Erythroblast (primary cell): Measurements from ENCODE around the gene BRS3.
"Not testable (repeated sequence)": the region's sequence is repeated elsewhere in the genome, so short reads cannot be mapped to it uniquely, and the experiment has no call there.

Source experiments
- DNase-seq, 2 experiments: peaks; one replicate each; lab custom pipeline; 2025; lab: John Stamatoyannopoulos, UW
- GATA1 ChIP-seq: IDR thresholded peaks from 2 replicates; pipeline ENCODE4 v1.6.1; 2011; ENCODE audit warnings: low read depth, mild to moderate bottlenecking, control low read depth, low read length, moderate library complexity
- POLR2A ChIP-seq: IDR thresholded peaks from 2 replicates; pipeline ENCODE4 v1.6.1; 2011; ENCODE audit warnings: mild to moderate bottlenecking, low read length

BRS3 gene

DNA sequence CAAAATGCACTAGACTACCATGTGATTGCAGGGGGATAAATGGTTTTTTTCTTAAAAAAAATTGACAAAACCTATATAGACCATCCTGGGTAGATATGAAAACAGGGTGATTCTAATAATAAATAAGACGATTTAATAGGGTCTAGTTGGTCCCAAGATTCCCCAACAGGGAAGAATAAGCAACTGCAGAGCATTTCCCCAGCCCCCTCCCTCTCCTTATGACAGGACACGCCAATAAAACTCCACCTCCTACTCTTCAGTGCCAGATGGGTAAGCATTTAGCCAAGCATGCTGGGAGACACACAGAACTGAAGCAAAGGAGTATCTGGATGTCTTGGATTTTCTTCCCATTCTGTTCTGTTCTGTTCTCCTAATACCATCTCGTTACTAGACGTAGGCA lies at the start of gene BRS3:
TSS of gene BRS3 (plus strand) at position 301 of the 400 bp plus-strand sequence. CDS start 168 bp downstream, outside the sequence.
- DNase-seq, result no peak
- no peak for TF ChIP-seq GATA1
- TF ChIP-seq POLR2A, result no peak

DNA sequence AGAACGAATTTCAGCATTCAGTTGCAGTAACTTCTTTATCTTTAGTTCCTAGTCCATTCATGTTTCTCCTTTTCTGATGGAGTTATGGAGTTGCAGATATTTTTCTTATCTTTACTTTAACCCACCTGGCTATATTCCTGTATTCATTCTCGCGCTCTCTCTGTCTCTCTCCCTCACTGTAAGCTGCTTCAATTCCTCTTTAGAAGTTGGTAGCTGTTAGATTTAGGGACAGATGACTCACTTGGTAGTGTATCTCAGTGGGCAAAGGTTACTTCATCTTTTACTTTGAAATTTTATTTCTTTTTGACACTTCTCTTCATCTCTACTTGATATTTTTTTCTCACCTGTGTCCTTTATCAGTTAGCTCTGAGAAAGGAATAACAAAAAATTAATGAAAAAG lies 49.6 kb upstream of the BRS3 start:
- no peak for DNase-seq
- TF ChIP-seq GATA1 (no peak), POLR2A (no peak)

DNA sequence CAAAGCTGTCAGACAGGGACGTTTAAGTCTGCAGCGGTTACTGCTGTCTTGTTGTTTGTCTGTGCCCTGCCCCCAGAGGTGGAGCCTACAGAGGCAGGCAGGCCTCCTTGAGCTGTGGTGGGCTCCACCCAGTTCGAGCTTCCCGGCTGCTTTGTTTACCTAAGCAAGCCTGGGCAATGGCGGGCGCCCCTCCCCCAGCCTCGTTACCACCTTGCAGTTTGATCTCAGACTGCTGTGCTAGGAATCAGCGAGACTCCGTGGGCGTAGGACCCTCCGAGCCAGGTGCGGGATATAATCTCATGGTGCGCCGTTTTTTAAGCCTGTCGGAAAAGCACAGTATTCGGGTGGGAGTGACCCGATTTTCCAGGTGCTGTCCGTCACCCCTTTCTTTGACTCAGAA lies 42.1 kb upstream of the BRS3 start:
- not testable (repeated sequence) for DNase-seq

DNA sequence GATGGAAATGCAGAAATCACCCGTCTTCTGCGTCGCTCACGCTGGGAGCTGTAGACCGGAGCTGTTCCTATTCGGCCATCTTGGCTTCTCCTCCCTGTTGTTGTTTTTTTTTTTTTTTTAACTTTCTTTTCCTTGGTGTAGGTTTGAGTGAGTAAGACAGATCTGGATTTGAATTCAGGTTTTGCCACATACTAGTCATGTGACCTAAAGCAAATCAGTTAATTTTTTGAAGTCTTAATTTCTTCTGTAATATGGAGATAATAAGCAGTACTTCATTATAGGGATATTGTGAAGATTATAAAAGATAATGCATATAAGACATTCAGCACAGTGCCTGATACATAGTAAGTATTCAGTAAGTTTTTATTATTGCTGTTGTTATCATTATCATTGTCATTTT lies 41.5 kb upstream of the BRS3 start:
- DNase-seq, result no peak
- TF ChIP-seq GATA1 (no peak), POLR2A (no peak)

DNA sequence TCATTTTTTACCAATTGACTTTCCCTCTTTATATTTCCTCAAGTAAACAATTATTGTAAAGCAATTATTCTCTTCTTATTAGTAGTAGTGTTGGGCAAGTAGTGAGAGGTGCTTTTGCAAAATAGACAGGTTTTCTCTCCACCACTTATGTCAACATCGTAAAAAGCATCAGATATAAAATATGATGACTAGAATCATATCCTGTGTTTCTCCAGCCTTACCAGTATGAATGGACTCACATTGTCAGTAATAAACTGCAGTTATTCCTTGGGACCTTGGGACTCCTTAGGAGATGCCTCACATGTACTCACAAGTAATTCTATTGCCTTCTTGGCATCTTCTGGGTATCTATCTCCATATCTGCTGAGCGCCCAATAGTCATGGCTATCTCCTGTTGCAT lies 40.4 kb upstream of the BRS3 start:
- TF ChIP-seq POLR2A (no peak), GATA1 (no peak)
- no peak for DNase-seq

DNA sequence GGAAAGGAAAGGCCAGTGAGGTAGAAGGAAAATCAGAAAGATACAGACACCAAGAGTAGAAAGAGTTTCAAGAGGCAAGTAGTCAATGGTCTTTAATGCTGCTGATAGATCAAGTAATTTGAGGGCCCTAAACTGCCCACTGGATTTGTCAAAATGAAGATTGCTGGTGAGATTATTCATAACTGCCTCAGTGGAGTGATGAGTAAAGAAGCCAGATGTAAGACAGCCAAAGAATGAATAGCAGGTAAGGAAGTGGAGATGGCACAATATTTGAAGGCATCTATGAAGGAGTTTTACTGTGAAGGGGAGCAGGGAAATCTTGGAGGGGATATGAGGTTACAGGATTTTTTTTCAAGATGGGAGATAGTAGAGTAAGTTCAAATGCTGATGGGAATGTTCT lies 39.8 kb upstream of the BRS3 start:
- TF ChIP-seq GATA1 (no peak), POLR2A (no peak)

DNA sequence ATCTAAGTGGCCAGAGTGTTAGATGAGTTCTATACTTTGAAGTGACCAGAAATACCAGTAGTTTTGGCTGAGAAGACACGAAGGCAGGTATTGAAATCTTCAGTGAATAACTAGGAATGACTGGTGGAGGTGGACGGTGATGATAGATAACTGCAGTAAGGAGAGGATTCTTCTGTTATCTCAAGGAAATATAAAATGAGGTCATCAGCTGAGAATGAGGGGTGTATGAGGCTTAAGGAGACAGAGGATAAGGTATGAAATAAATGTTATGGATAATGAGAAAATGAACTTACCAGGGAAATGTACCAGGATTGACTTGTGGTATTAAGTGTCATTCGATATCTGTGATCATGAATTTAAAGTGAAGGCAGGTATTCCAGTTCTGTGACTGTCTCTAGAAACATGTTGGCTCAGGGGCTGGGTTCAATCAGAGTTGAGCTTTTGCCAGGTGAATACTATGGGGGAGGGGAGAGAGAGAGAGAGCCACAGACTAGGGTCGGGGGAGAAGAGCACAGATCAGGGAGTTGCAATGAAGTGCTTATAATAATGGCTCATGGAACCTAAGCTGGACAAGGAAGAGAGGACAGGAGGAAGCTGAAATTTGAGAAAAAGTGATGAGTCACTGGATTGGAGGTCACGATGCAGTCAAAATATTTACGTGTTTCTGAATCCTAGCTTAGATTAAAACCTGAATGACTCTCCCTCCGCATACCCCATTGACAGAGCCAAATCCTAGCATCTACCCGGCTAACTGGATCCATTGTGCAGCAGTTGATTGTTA lies 37.5 kb upstream of the BRS3 start:
- no peak for DNase-seq
- TF ChIP-seq GATA1, result no peak
- no peak for TF ChIP-seq POLR2A

More for the DNA sequence above, 39.8 kb upstream of the BRS3 start:
- DNase-seq, result no peak

DNA sequence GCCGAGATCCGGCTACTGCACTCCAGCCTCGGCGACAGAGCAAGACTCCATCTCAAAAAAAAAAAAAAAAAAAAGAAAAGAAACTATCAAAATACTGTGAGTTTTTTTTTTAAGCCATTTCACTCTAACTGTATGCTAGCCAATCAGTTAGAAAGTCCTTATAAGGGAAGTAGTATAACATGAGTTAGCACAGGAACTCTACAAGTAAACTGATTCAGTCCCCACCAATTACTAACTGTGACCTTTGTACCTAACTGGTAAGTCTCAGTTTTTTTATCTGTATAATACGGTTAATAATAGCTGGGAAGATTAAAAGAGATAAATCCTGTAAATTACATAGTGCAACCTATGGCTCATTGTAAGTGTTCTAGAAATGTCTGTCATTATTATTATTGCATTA lies 35.1 kb upstream of the BRS3 start:
- no peak for DNase-seq
- TF ChIP-seq POLR2A (no peak), GATA1 (no peak)

DNA sequence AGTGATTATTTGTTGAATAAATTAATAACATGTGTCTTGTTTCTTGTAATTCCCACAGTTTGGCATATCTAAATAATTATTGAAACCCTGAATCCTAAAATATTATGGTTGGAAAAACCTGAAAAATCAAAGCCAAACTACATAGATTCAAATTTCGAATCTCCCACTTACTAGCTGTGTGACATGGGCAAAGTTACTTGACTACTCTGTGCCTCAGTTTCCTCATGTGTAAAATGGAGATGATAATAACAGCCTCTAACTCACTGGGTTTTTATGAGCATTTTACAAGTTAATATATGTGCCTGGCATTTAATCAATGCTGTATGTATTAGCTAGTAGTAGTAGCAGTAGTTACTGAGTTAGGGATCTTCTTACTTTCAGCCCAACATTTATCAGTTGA lies 34.6 kb upstream of the BRS3 start:
- TF ChIP-seq POLR2A (no peak), GATA1 (no peak)
- DNase-seq, result no peak

DNA sequence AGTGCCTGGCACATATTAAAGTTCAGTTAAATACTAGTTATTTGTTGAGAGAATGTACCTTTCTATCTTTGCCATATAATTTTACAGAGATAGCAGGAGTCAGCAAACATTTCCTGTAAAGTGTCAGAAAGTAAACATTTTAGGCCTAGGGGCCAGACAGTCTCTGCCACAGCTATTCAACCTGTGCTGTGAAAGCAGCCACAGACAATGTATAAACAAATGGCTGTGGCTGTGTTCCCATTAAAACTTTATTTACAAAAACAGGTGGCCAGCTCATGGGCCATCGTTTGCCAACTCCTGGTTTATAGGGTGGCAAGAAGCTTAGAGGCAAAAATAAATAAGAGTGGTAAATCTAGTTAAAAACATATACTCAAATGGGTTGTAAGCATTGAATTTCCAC lies 34.0 kb upstream of the BRS3 start:
- DNase-seq, result no peak
- no peak for TF ChIP-seq GATA1
- no peak for TF ChIP-seq POLR2A

DNA sequence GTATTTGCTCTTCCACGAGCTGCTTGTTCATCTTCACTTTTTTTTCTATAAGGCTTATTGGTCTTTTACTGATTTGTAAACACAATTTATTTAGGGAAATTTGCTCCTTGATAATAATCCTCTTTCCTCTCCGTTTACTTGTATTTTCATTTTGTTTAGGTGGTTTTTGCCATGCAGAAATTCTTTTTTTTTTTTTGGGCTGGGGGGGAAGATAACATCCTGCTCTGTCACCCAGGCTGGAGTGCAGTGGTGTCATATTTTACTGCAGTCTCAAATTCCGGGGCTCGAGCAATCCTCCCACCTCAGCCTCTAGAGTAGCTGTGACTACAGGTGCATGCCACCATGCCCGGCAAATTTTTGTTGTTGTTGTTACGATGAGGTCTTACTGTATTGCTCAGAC lies 31.6 kb upstream of the BRS3 start:
- DNase-seq, result no peak
- TF ChIP-seq POLR2A, result no peak
- no peak for TF ChIP-seq GATA1

DNA sequence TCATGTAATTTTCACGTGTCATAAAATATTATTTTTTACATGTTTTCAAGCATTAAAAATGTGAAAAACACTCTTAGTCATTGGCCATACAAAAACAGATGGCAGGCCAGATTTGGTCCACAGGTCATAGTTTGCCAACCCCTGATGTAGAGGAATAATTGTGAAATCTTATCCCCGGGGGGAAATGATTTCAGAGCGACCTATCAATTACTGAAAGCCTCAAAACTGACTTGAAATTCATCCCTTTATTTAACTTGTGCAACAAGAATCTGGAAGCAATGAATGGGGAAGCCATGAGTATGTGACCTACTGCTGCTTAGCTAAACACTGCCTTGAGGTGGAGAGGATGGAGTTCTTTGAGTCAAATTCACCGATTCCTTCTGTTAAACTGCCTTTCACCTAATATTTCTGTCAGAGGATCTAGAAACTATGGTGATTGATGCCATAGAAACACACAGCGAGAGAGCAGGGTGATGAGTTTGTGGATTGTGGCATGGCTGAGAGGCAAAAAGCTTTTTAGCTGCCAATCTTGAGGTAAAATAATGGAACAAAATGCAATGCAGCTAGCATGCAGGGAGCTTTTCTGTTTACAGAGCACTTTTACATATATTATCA lies 30.3 kb upstream of the BRS3 start:
- TF ChIP-seq GATA1 (no peak), POLR2A (no peak)
- DNase-seq, result no peak

DNA sequence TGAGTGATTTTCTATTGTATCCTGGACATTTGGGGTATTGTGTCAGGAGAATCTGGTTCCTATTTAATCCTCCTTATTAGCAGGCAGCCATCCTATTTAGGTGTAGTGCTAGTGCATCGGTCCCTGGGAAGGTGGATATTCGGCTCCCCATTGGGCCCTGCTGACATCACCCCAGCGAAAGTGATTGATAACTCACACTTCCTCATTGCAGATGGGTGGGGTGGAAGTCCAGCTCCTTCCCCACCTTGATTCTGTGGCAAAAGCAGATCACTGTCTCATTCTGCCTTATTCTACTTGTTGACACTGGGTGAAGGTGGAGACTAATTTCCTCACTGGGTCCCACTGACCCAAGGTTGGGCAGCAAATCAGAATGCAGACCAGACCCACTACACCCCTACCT lies 23.2 kb upstream of the BRS3 start:
- TF ChIP-seq POLR2A (no peak), GATA1 (no peak)
- no peak for DNase-seq

DNA sequence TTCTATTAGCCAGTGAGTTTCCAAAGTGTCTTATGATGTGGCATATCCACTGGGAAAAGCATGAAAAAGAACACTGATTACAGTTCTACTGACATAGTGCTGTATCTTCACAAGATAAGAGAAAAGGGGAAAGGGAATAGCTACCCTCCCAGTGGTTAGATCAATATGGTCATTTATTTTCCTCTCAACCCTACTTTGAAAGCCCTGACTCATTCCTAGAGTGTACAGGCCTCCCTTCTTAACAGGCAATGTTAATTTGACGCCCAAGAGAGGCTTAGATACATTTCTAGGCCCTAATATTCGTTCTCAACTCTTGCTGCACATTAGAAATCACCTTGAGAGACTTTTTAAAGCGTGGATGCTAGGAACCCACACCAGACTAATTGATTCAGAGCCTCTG lies 20.4 kb upstream of the BRS3 start:
- TF ChIP-seq GATA1 (no peak), POLR2A (no peak)
- DNase-seq, result no peak
